ENCODE data around the gene TMEM163. TPM values are rescaled to one million over a fixed set of nuclear protein-coding genes. Genes with fewer than 3 reads are reported as not detected.

Gene TMEM163
- total and polyA plus RNA-seq, 8 donors = 14.8 to 30.5 (median 20.5) TPM

DNA sequence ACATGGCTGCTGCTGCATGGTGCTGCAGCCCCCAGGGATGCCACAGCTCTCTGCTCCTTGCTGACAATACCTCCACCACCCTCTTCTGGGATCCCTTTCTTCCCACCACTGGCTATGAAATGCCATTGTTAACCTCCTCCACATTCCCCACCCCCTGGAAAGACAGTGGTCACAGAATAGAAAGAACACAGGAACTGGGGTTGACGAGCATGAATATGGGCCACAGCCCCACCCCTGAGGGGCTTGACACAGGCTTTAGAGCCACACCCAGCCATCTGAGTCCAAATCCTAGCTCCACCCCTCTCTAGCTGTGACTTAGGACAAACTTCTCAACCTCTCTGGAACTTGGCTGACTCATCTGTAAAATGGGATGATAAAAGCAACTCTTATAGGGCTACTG is 47.3 kb downstream of the TMEM163 start:
- intact Hi-C loops (cut with DNase I) = no loop called here
- ATAC-seq (no peak), DNase-seq (no peak), FAIRE-seq (no peak)
- no peaks in the 10 kb centered on the region for H3K27me3 ChIP-seq
- H3K4me1 ChIP-seq = peaks cover 53 to 62% (median 55%) of the 10 kb centered on the region in 3 donors
- H3K9me3 ChIP-seq = no peaks in the 10 kb centered on the region
- no peak for TF ChIP-seq CTCF (IDR thresholded peaks at IDR 0.05)
- WGBS, 2 donors = 0 to 32% methylated on average over 1 of the region's 1 CpG
- no peaks in the 10 kb centered on the region for H3K36me3 ChIP-seq
- H3K27ac ChIP-seq = peak overlapping the region; percentile 74 to 86 (median 82)
- no peak overlapping the region for H3K4me3 ChIP-seq

DNA sequence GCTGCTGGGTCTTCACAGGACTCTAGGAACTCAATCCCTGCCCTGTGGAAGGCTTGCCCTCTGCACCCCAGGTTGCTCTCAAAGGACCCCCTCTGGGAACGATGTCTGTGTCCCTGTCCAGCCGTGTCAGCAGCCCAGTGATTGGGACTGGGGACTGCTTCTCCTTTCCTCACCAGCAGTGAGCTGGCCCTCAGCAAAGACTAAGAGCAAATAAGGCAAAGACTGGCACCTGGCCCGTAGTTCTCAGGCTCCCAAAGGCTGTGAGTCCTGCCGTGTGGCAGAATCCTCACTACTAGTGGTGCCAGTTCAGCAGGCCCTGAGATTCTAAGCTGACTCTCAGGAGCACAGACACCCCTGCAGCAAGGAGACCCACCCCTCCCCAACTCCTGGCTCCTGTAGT is 47.8 kb downstream of the TMEM163 start:
- DNase-seq = peak; percentile 81 to 91 (median 88)
- Histone ChIP-seq H3K27me3 (no peaks in the 10 kb centered on the region), H3K4me3 (peak overlapping the region in 2 of 4 donors; percentile 0 to 2), H3K27ac (peak overlapping the region; percentile 74 to 86 (median 82)), H3K9me3 (no peaks in the 10 kb centered on the region), H3K36me3 (no peaks in the 10 kb centered on the region), H3K4me1 (peaks cover 50 to 61% (median 53%) of the 10 kb centered on the region in 3 donors)
- FAIRE-seq = no peak
- 3 to 9% methylated on average over 4 of the region's 4 CpGs for WGBS, 2 donors
- TF ChIP-seq CTCF (IDR thresholded peaks at IDR 0.05) = no peak
- intact Hi-C loops (cut with DNase I) = no loop called here
- peak; percentile 78 to 87 (median 85) for ATAC-seq

GRCh38 chr2:134669731-134670669 is 48.8 kb downstream of the TMEM163 start:
- no peak for FAIRE-seq
- Histone ChIP-seq H3K36me3 (no peaks in the 10 kb centered on the region), H3K27me3 (no peaks in the 10 kb centered on the region), H3K4me3 (peak overlapping the region in 2 of 4 donors; percentile 0 to 2), H3K9me3 (no peaks in the 10 kb centered on the region), H3K27ac (peak overlapping the region; percentile 74 to 86 (median 82)), H3K4me1 (peaks cover 40 to 51% (median 49%) of the 10 kb centered on the region in 3 donors)
- intact Hi-C loops (cut with DNase I) = no loop called here
- WGBS, 2 donors = 51 to 55% methylated on average over 12 of the region's 12 CpGs
- peak; percentile 66 to 73 (median 70) for ATAC-seq
- peak in 5 of 6 donors; percentile 71 to 86 (median 79) for DNase-seq
- no peak for TF ChIP-seq CTCF (IDR thresholded peaks at IDR 0.05)

- Histone ChIP-seq H3K4me1 (peaks cover 36 to 50% (median 46%) of the 10 kb centered on the region in 3 donors), H3K36me3 (no peaks in the 10 kb centered on the region), H3K27me3 (no peaks in the 10 kb centered on the region), H3K4me3 (no peak overlapping the region), H3K27ac (peak overlapping the region; percentile 74 to 86 (median 82)), H3K9me3 (no peaks in the 10 kb centered on the region)
- WGBS, 2 donors = 94 to 97% methylated on average over 7 of the region's 7 CpGs
- no peak for TF ChIP-seq CTCF (IDR thresholded peaks at IDR 0.05)
- DNase-seq (no peak), ATAC-seq (no peak), FAIRE-seq (no peak)
- intact Hi-C loops (cut with DNase I) = no loop called here
Measured at GRCh38 chr2:134668821-134669220, 50.0 kb downstream of the TMEM163 start.
